Measurements from ENCODE around the gene TAC4. TPM values are rescaled to one million over a fixed set of nuclear protein-coding genes. Genes with fewer than 3 reads are reported as not detected.

TAC4 gene
- total RNA-seq, 1 experiment from 2014 or later = not detected

GRCh38 chr17:49842846-49843245 lies 5.0 kb downstream of the TAC4 start:
- Histone ChIP-seq H3K4me2 (ENCODE audit: insufficient read depth, insufficient read length, low read length) (no peak overlapping the region), H3K4me1 (ENCODE audit: insufficient read depth, low read length) (no peaks in the 10 kb centered on the region), H2BK12ac (ENCODE audit: insufficient read length, low read depth, low read length) (no peak overlapping the region), H3K56ac (ENCODE audit: insufficient read length, low read depth, low read length) (no peak overlapping the region), H3T11ph (ENCODE audit: low read length) (no peak overlapping the region), H3K9ac (ENCODE audit: extremely low read depth, insufficient read length, low read length) (no peak overlapping the region), H2BK120ac (ENCODE audit: low read depth, low read length, poor library complexity, severe bottlenecking) (no peak overlapping the region), H4K8ac (replicated peaks; ENCODE audit: insufficient read length, low read depth, low read length) (no peak overlapping the region), H2AK5ac (ENCODE audit: insufficient read length, low read length) (no peak overlapping the region), H4K20me1 (ENCODE audit: control insufficient read depth, insufficient read depth, insufficient read length) (peaks cover 2% of the 10 kb centered on the region), H2AFZ (ENCODE audit: low read length) (no peak overlapping the region), H3K27ac (ENCODE audit: insufficient read length, low read depth, low read length) (no peak overlapping the region), H4K5ac (ENCODE audit: insufficient read length, low read depth, low read length) (no peak overlapping the region), H3K79me1 (ENCODE audit: insufficient read depth, low read depth, low read length, poor library complexity, severe bottlenecking) (no peaks in the 10 kb centered on the region), H2BK5ac (ENCODE audit: insufficient read length, low read length) (no peak overlapping the region), H3K18ac (ENCODE audit: insufficient read length, low read depth, low read length) (no peak overlapping the region), H3K4ac (ENCODE audit: low read depth, low read length) (no peak overlapping the region), H3K79me2 (ENCODE audit: insufficient read depth, low read length) (no peaks in the 10 kb centered on the region), H3K23me2 (ENCODE audit: insufficient read length, low read depth, low read length, poor library complexity, severe bottlenecking) (no peaks in the 10 kb centered on the region), H3K23ac (ENCODE audit: insufficient read length, low read depth, low read length) (no peak overlapping the region), H3K27me3 (ENCODE audit: insufficient read depth, low read length) (no peaks in the 10 kb centered on the region), H2BK20ac (ENCODE audit: low read depth, low read length, poor library complexity, severe bottlenecking) (no peak overlapping the region), H2BK15ac (ENCODE audit: low read depth, low read length) (no peak overlapping the region), H3K14ac (ENCODE audit: insufficient read depth, low read length) (no peak overlapping the region), H3K9me3 (ENCODE audit: control insufficient read depth, low read depth, low read length) (no peaks in the 10 kb centered on the region), H4K91ac (ENCODE audit: insufficient read length, low read depth, low read length) (no peak overlapping the region)
- Mint-ChIP-seq H3K36me3 (ENCODE audit: insufficient read depth in 1 of 3, low read depth in 3 of 3) (peaks cover 4 to 15% (median 7%) of the 10 kb centered on the region in 3 experiments; a peak in 4 of 7 replicates), H3K9me3 (no peaks in the 10 kb centered on the region), H3K4me3 (no peak overlapping the region), H3K4me1 (peaks cover 7 to 11% of the 10 kb centered on the region in 2 experiments), H3K27ac (peak overlapping the region in 1 of 3 experiments; percentile 24; a peak in 1 of 7 replicates), H3K27me3 (ENCODE audit: low read depth) (no peaks in the 10 kb centered on the region)
- TF ChIP-seq, protein P1, sequence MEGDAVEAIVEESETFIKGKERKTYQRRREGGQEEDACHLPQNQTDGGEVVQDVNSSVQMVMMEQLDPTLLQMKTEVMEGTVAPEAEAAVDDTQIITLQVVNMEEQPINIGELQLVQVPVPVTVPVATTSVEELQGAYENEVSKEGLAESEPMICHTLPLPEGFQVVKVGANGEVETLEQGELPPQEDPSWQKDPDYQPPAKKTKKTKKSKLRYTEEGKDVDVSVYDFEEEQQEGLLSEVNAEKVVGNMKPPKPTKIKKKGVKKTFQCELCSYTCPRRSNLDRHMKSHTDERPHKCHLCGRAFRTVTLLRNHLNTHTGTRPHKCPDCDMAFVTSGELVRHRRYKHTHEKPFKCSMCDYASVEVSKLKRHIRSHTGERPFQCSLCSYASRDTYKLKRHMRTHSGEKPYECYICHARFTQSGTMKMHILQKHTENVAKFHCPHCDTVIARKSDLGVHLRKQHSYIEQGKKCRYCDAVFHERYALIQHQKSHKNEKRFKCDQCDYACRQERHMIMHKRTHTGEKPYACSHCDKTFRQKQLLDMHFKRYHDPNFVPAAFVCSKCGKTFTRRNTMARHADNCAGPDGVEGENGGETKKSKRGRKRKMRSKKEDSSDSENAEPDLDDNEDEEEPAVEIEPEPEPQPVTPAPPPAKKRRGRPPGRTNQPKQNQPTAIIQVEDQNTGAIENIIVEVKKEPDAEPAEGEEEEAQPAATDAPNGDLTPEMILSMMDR (conservative IDR thresholded peaks at IDR 0.05) = no peak
- no CpG with 5 or more reads among the region's 6 CpGs for WGBS (ENCODE audit: extremely low coverage, insufficient read length, low lambda C conversion rate)
- no peak for DNase-seq
